Esophagus (tissue), 2 donors: ENCODE data around the gene RAB5IF. TPM values are rescaled to one million over a fixed set of nuclear protein-coding genes. Genes with fewer than 3 reads are reported as not detected.
"Not testable (repeated sequence)": the region's sequence is repeated elsewhere in the genome, so short reads cannot be mapped to it uniquely, and the experiment has no call there.

Experiments used
- H3K27ac ChIP-seq, 2 donors: one replicate each; pipeline ENCODE4 v1.5.1; 2013; ENCODE audit warnings: low read depth in 2 of 2, mild to moderate bottlenecking in 2 of 2, inconsistent platforms in 1 of 2, low read length in 1 of 2, moderate library complexity in 1 of 2
- H3K27me3 ChIP-seq, 2 donors: one replicate each; pipeline ENCODE4 v1.6.1; 2013; ENCODE audit warnings: low read length in 2 of 2, control low read depth in 1 of 2, mild to moderate bottlenecking in 1 of 2; ENCODE audit not compliant: insufficient read depth in 2 of 2, control insufficient read depth in 1 of 2
- H3K36me3 ChIP-seq, 2 donors: one replicate each; pipeline ENCODE4 v1.6.1; 2013; ENCODE audit warnings: low read length in 1 of 2; ENCODE audit not compliant: control insufficient read depth in 2 of 2, insufficient read depth in 2 of 2
- H3K4me1 ChIP-seq, 2 donors: one replicate each; pipeline ENCODE4 v1.6.1; 2013; ENCODE audit warnings: low read length in 1 of 2; ENCODE audit not compliant: control insufficient read depth in 2 of 2, insufficient read depth in 2 of 2
- H3K4me3 ChIP-seq, 2 donors: one replicate each; pipeline ENCODE4 v1.5.1; 2013; ENCODE audit warnings: low read length in 2 of 2, mild to moderate bottlenecking in 2 of 2, low read depth in 1 of 2, moderate library complexity in 1 of 2
- H3K9me3 ChIP-seq, 2 donors: one replicate each; pipeline ENCODE4 v1.6.1; 2013; ENCODE audit warnings: mild to moderate bottlenecking in 2 of 2, low read depth in 1 of 2, low read length in 1 of 2, moderate library complexity in 1 of 2; ENCODE audit not compliant: control insufficient read depth in 2 of 2, insufficient read depth in 1 of 2
- WGBS, 2 donors: extraction: QIAGEN DNeasy Blood & Tissue Kit; methylation state at CpG; one replicate each; pipeline ENCODE4 v1.1.7; 2013; 5-methylcytosine and 5-hydroxymethylcytosine counted together
- polyA plus RNA-seq, 2 donors: library from polyadenylated mRNA; stranded (reverse); fragments of 200-250 nt; gene quantifications; one replicate each; pipeline ENCODE4 v1.2.3, GENCODE V29; 2013
- donor health status: healthy with polysubstance abuse.
- donor health status: Bipolar disorder and iron deficiency.

The RAB5IF gene
- polyA plus RNA-seq, 2 donors, result 262 to 270 TPM

DNA sequence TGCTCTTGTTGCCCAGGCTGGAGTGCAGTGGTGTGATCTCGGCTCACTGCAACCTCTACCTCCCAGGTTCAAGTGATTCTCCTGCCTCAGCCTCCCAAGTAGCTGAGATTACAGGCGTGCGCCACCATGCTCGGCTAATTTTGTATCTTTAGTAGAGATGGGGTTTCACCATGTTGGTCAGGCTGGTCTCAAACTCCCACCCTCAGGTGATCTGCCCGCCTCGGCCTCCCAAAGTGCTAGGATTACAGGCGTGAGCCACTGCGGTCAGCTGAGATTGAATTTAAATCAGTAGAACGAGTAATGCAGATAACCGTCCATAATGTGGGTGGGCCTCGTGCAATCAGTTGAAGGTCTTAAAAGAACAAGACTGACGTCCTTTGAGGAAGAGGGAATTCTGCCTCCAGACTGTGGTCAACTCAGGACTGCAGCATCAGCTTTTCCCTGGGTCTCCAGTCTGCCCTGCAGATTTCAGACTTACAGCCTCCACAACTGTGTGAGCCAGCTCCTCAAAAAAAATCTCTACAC, 33.4 kb downstream of the RAB5IF start:
- not testable (repeated sequence) for H3K4me3 ChIP-seq, H3K36me3 ChIP-seq, H3K27ac ChIP-seq, H3K27me3 ChIP-seq, H3K4me1 ChIP-seq, H3K9me3 ChIP-seq
- 95 to 96% methylated on average over 12 of the region's 12 CpGs for WGBS, 2 donors

- Histone ChIP-seq H3K27me3 (no peaks in the 10 kb centered on the region), H3K9me3 (no peaks in the 10 kb centered on the region), H3K27ac (no peak overlapping the region), H3K36me3 (no peaks in the 10 kb centered on the region), H3K4me1 (no peaks in the 10 kb centered on the region), H3K4me3 (no peak overlapping the region)
- WGBS, 2 donors, result 86 to 90% methylated on average over 3 of the region's 3 CpGs
Measured at GRCh38 chr20:36641506-36641843, 35.9 kb downstream of the RAB5IF start.

DNA sequence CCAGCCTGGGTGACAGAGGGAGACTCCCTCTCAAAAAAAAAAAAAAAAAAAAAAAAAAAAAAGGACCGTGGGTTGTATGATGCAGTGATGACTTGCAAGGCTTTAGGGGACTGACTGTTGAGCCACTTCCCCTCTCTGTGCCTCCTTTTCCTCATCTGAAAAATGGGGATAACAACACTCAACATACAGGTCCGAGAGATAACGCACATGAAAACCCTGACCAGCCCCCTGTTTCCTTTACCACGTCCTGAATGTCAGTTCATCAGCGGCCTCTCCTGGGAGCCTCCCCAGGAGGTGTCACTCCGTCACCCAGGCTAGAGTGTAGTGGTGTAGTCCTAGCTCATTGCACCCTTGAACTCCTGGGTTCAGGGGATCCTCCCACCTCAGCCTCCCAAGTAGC, 36.6 kb downstream of the RAB5IF start:
- H3K9me3 ChIP-seq, result no peaks in the 10 kb centered on the region
- no peaks in the 10 kb centered on the region for H3K4me1 ChIP-seq
- no peak overlapping the region for H3K27ac ChIP-seq
- no peak overlapping the region for H3K4me3 ChIP-seq
- WGBS, 2 donors, result 80 to 82% methylated on average over 6 of the region's 6 CpGs
- no peaks in the 10 kb centered on the region for H3K27me3 ChIP-seq
- H3K36me3 ChIP-seq, result no peaks in the 10 kb centered on the region

- Histone ChIP-seq H3K27ac (no peak overlapping the region), H3K36me3 (no peaks in the 10 kb centered on the region), H3K9me3 (no peaks in the 10 kb centered on the region), H3K4me3 (no peak overlapping the region), H3K27me3 (no peaks in the 10 kb centered on the region), H3K4me1 (no peaks in the 10 kb centered on the region)
- 71 to 72% methylated on average over 5 of the region's 5 CpGs for WGBS, 2 donors
Measured at GRCh38 chr20:36644032-36644705, 38.6 kb downstream of the RAB5IF start.

DNA sequence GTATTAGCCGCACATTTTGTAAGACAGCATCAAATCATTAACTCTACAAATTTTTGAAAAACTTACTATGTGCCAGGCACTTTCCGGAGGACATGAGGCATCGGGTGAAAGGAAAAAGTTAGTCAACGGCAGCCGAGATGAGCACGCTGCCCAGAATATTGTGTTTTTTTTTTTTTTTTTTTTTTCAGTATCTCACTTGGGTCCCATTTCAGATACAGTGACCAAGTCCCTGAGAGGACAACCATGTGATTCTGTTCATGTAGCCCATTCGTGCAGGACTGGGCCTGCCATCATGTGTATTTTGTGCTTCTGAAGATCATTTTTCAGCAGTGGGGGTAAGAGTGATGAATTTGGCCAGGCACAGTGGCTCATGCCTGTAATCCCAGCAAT, 39.1 kb downstream of the RAB5IF start:
- Histone ChIP-seq H3K9me3 (no peaks in the 10 kb centered on the region), H3K4me3 (no peak overlapping the region), H3K4me1 (no peaks in the 10 kb centered on the region), H3K27me3 (no peaks in the 10 kb centered on the region), H3K27ac (no peak overlapping the region), H3K36me3 (no peaks in the 10 kb centered on the region)
- WGBS, 2 donors, result 70 to 78% methylated on average over 7 of the region's 7 CpGs

- Histone ChIP-seq H3K27ac (peak overlapping the region in 1 of 2 donors; percentile 16), H3K27me3 (no peaks in the 10 kb centered on the region)
Measured at GRCh38 chr20:36645353-36645752, 39.8 kb downstream of the RAB5IF start.

DNA sequence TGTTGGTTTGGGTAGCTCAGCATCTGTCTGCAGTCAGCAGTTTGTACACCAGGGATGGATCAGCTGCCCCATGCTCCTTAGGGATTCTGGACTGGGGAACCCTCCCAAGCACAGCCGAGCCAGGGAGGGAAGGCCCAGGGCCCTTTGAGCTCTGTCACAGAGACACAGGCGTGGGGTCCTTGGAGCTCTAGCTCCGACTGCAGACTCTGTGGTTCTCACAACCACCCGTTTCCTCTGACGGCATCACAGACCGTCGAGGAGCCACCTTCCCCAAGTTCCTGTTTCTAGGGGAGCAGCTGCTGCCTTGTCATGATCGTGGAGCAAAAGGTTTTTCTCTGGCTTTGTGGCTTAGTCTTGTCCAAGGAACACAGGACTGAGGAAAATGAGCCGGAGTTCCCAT, 40.4 kb downstream of the RAB5IF start, which contains the start of gene SLA2:
SLA2 (minus strand) TSS at position 199 of the 400 bp plus-strand sequence. CDS start 4,861 bp downstream, outside the sequence.
- Histone ChIP-seq H3K4me1 (no peaks in the 10 kb centered on the region), H3K4me3 (peak within 1 kb of the TSS; percentile 12 to 18)
- 57 to 58% methylated on average over 9 of the region's 9 CpGs for WGBS, 2 donors

More at GRCh38 chr20:36645353-36645752, 39.8 kb downstream of the RAB5IF start:
- Histone ChIP-seq H3K36me3 (no peaks in the 10 kb centered on the region), H3K9me3 (no peaks in the 10 kb centered on the region), H3K4me3 (peak overlapping the region; percentile 12 to 18), H3K4me1 (no peaks in the 10 kb centered on the region)
- WGBS, 2 donors, result 71 to 83% methylated on average over 7 of the region's 7 CpGs

DNA sequence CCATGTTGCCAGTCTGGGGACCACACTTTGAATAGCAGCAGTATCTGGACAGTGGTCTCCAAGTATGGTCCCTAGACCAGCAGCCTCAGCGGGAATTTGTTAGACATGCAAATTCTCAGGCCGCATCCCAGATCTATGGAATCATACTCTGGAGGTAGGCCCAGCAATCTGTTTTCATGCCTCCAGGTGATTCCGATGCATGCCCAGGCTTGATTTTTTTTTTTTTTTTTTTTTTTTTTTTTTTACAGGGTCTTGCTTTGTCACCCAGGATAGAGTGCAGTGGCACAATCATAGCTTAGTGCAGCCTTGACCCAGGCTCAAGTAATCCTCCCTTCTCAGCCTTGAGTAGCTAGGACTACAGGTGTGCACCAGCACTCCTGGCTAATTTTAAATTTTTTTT, 41.1 kb downstream of the RAB5IF start:
- no peaks in the 10 kb centered on the region for H3K4me1 ChIP-seq
- no peak overlapping the region for H3K27ac ChIP-seq
- 74 to 94% methylated on average over 3 of the region's 3 CpGs for WGBS, 2 donors
- H3K36me3 ChIP-seq, result peaks cover 0 to 2% of the 10 kb centered on the region in 2 donors
- no peak overlapping the region for H3K4me3 ChIP-seq
- H3K27me3 ChIP-seq, result no peaks in the 10 kb centered on the region
- no peaks in the 10 kb centered on the region for H3K9me3 ChIP-seq

More for the DNA sequence above, 40.4 kb downstream of the RAB5IF start, which contains the start of gene SLA2:
- Histone ChIP-seq H3K9me3 (no peaks in the 10 kb centered on the region), H3K36me3 (no peaks in the 10 kb centered on the region), H3K27ac (peak within 1 kb of the TSS in 1 of 2 donors; percentile 16), H3K27me3 (no peaks in the 10 kb centered on the region)

DNA sequence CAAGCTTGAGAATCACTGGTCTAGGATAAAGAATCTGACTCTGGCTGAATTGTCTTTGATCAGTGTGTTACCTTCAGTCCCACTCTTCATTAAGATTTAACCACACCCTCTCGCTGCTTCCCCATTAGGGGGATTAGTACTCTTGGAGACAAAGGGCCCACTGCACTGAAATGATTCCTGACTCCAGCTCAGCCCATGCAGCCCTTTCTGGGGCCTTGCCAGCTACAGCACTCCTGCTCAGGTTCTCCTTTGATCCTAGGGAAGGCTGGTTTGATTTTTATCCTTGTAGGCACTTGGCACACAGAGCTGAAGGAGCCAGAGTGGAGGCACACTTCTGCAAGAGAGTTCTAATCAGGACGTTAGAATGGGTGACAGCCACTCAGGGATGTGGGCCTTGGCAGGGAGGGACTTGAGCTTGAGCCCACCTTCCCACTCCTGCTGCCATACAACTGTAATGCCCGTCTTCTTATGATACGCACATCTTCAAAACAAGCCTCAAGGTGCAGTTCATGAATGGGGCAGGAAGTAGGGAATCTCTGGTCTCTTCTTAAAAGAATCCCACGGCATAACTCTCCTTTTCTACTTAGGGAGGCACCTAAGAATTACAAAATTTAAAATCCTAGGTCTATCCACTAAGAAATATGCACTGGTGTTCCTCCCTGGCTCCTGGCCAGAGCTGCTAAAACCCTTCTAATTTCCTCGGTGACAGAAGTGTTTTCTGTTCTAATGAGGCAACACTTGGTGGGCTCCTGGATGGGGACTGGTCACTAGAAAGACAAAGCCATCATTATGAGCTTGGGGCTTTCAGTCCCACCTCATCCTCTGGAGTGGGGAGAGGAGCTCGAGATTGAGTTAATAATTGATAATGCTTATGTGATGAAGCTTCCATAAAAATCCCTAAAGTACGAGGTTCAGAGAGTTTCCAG, 41.9 kb downstream of the RAB5IF start:
- 66 to 70% methylated on average over 8 of the region's 8 CpGs for WGBS, 2 donors
- H3K27me3 ChIP-seq, result no peaks in the 10 kb centered on the region

More for the DNA sequence above, 41.9 kb downstream of the RAB5IF start:
- Histone ChIP-seq H3K4me3 (no peak overlapping the region), H3K4me1 (no peaks in the 10 kb centered on the region), H3K9me3 (no peaks in the 10 kb centered on the region), H3K27ac (no peak overlapping the region), H3K36me3 (peaks cover 0 to 5% of the 10 kb centered on the region in 2 donors)
